Epidermal melanocyte (primary cell): ENCODE data around the gene REV1.
A peak's percentile ranks its signal among the peaks of the same experiment; 100 is the strongest.
"Not testable (repeated sequence)": the region's sequence is repeated elsewhere in the genome, so short reads cannot be mapped to it uniquely, and the experiment has no call there.

Experiments used
- DNase-seq: peaks from one replicate; pipeline ENCODE4 v3.0.0; 2011; ENCODE audit warnings: low spot score; ENCODE audit not compliant: insufficient read length

The REV1 gene

GRCh38 chr2:99489761-99490622 is at the start of gene REV1:
REV1 (minus strand) TSS chr2:99490017; CDS start chr2:99464975, 25,042 bp downstream.
- DNase-seq, result peak; percentile 92

GRCh38 chr2:99537910-99538485 is 48.2 kb upstream of the REV1 start:
- no peak for DNase-seq

- DNase-seq, result no peak
Measured at GRCh38 chr2:99524056-99524455, 34.2 kb upstream of the REV1 start.

- no peak for DNase-seq
Measured at GRCh38 chr2:99522157-99522556, 32.3 kb upstream of the REV1 start.

GRCh38 chr2:99520813-99521212 is 31.0 kb upstream of the REV1 start:
- no peak for DNase-seq

- DNase-seq, result no peak
Measured at GRCh38 chr2:99520195-99520594, 30.4 kb upstream of the REV1 start.

- no peak for DNase-seq
Measured at GRCh38 chr2:99514357-99514756, 24.5 kb upstream of the REV1 start.

GRCh38 chr2:99512181-99512591 is 22.4 kb upstream of the REV1 start:
- DNase-seq, result no peak

- DNase-seq, result no peak
Measured at GRCh38 chr2:99509387-99509786, 19.6 kb upstream of the REV1 start.

- no peak for DNase-seq
Measured at GRCh38 chr2:99507937-99508818, 18.4 kb upstream of the REV1 start.

- DNase-seq, result no peak
Measured at GRCh38 chr2:99504844-99505584, 15.2 kb upstream of the REV1 start.

GRCh38 chr2:99503662-99504416 is 14.0 kb upstream of the REV1 start:
- not testable (repeated sequence) for DNase-seq

GRCh38 chr2:99496021-99496420 is 6.2 kb upstream of the REV1 start:
- DNase-seq, result no peak

GRCh38 chr2:99495115-99495860 is 5.5 kb upstream of the REV1 start:
- no peak for DNase-seq

- DNase-seq, result no peak
Measured at GRCh38 chr2:99492721-99493120, 2.9 kb upstream of the REV1 start.

- no peak for DNase-seq
Measured at GRCh38 chr2:99490623-99491461, 1.0 kb upstream of the REV1 start.

GRCh38 chr2:99489063-99489760 is 605 bp downstream of the REV1 start:
- peak; percentile 46 for DNase-seq

- no peak for DNase-seq
Measured at GRCh38 chr2:99488539-99489062, 1.2 kb downstream of the REV1 start.
